T47D (cell line): Measurements from ENCODE around the gene PKP3.
"Not testable (repeated sequence)": the region's sequence is repeated elsewhere in the genome, so short reads cannot be mapped to it uniquely, and the experiment has no call there.

Source experiments
- DNase-seq, 2 experiments: peaks; one replicate each; pipeline versions ENCODE4 v3.0.0 to v3.0.0-alpha.2; 2011 to 2012; ENCODE audit warnings: low read depth in 1 of 2, low spot score in 1 of 2
- JUND ChIP-seq: IDR thresholded peaks from 2 replicates; pipeline ENCODE4 v1.6.1; 2012; ENCODE audit warnings: low read depth
- in situ Hi-C: cut with HindIII; loops from 2 replicates; pipeline ENCODE4 v1.10.0; 2016; ENCODE audit warnings: low sequenced_read_pairs, low pct_unique_long_range_greater_than_20kb

PKP3 gene

GRCh38 chr11:407651-408123, 13.7 kb downstream of the PKP3 start:
- TF ChIP-seq JUND: no peak
- no peak for DNase-seq
- in situ Hi-C loops: no loop called here

- no peak for DNase-seq
- in situ Hi-C loops: no loop called here
- no peak for TF ChIP-seq JUND
Observed at GRCh38 chr11:408154-409007, 14.4 kb downstream of the PKP3 start.

DNA sequence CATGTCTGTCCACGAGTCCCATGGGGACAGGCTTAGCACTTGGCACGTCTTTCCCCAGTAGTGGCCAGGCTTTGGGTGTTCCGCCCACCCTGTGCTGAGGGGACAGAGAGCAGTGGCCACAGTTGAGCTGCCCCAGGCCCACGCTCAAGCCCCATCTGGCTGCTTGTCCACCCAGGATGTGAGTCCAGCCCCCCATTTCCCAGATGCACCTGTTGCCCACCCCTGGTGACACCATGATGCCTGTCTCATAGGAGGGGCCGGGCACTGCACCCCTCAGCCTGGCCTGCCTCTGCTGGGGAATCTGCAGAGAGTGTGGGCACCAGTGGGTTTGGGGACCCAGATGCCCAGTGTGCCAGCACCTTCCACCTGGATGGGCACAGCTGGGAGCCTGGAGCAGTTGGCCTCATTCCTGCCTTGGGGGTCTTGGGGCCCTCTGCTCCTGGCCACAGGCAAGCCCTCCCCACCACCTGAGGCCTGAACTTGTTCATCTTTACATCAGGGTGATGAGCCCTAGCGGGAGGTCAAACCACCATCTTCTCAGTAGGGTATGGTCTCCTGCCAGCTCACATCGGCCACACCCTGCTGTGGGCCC, 15.1 kb downstream of the PKP3 start:
- in situ Hi-C loops: no loop called here
- no peak for DNase-seq
- no peak for TF ChIP-seq JUND

GRCh38 chr11:409600-410483, 15.8 kb downstream of the PKP3 start:
- peak in 1 of 2 experiments; percentile 45 for DNase-seq
- in situ Hi-C loops: no loop called here
- TF ChIP-seq JUND: no peak

DNA sequence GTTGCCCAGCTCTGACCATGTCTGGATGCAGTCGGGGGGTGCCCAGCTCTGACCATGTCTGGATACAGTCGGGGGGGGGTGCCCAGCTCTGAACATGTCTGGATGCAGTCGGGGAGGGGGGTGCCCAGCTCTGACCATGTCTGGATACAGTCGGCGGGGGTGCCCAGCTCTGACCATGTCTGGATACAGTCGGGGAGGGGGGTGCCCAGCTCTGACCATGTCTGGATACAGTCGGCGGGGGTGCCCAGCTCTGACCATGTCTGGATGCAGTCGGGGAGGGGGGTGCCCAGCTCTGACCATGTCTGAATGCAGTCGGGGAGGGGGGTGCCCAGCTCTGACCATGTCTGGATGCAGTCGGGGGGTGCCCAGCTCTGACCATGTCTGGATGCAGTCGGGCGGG, 16.7 kb downstream of the PKP3 start:
- DNase-seq, in situ Hi-C loops: not testable (repeated sequence)

DNA sequence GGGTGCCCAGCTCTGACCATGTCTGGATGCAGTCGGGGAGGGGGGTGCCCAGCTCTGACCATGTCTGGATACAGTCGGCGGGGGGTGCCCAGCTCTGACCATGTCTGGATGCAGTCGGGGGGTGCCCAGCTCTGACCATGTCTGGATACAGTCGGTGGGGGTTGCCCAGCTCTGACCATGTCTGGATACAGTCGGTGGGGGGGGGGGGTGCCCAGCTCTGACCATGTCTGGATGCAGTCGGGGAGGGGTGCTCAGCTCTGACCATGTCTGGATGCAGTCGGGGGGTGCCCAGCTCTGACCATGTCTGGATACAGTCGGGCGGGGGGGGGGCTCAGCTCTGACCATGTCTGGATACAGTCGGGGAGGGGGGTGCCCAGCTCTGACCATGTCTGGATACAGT, 17.5 kb downstream of the PKP3 start:
- in situ Hi-C loops, DNase-seq: not testable (repeated sequence)

DNA sequence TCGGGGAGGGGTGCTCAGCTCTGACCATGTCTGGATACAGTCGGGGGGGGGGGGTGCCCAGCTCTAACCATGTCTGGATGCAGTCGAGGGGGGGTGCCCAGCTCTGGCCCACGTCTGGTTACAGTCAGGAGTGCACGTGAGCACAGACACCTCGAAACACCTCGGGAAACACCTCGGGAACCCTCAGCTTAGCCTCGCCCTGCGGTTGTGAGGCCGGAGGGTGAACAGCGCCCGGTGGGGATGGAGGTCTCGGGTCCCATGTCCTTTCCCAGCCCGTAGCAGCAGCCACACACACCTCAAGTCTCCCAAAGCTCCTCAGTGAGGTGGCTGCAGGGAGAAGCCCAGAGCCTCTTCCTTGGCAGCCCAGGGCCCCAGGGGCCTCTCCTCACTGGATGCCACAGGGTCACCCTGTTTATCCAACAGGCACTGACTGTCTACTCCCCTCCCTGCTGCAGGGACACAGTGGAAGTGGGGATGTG, 18.7 kb downstream of the PKP3 start:
- TF ChIP-seq JUND: no peak
- in situ Hi-C loops: no loop called here
- no peak for DNase-seq

DNA sequence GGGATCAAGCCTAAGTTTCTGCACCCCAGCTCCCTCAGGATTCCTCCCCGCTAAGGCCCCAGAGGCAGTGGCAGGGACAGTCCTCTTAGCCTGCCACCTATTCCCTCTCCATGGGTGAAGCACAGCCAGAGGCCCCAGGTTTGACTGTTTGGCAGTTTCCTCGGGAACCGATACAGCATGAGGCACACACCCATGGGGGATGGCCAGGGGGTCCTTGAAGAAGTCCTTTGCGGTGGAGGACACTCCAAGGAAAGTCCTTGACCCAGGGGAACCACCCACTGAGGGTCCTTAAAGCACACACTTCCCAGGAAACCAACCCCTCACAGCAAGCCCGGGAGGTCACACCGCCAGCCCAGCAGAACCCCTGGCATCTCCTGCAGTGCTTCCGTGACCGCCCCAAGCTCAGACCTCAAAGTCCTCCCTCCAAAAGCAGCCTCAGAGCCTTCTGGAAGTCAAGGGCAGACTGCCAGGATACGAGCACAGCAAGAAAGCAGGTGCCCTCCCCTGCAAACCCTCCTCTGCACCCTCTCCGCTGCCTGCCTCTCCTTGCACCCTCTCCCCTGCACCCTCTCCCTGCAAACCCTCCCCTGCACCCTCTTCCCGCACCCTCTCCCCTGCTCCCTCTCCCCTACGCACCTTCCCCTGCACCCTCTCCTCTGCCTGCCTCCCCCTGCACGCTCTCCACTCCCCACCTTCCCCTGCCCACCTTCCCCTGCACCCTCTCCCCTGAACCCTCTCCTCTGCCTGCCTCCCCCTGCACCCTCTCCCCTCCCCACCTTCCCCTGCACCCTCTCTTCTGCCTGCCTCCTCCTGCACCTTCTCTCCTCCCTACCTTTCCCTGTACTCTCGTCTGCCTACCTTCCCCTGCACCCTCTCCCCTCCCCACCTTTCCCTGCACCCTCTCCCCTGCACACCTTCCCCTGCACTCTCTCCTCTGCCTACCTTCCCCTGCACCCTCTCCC, 19.4 kb downstream of the PKP3 start:
- no peak for DNase-seq
- no peak for TF ChIP-seq JUND
- in situ Hi-C loops: no loop called here

DNA sequence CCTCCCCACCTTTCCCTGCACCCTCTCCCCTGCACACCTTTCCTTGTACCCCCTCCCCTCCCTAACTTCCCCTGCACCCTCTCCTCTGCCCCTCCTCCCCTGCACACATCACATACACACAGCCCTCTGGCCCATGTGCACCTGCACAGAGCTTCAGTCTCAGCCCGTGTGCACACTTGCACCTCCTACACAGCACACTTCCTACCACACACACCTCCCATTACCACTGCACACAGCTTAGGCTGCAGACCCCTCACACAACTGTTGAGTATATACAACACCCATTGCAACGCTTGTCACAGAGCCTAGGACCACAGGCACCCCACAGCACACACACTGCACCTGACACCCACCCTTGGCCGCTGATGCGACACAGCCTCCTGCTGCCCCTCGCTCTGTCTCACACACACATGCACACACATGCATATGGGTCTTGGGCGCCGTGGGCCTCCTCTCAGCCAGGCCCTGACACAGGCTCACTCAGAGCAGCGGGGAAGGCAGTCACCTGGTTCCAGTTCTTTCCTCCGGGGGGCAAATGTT, 20.4 kb downstream of the PKP3 start:
- in situ Hi-C loops: no loop called here
- no peak for DNase-seq
- no peak for TF ChIP-seq JUND

- TF ChIP-seq JUND: no peak
- in situ Hi-C loops: no loop called here
Observed at GRCh38 chr11:415640-416041, 21.6 kb downstream of the PKP3 start.

DNA sequence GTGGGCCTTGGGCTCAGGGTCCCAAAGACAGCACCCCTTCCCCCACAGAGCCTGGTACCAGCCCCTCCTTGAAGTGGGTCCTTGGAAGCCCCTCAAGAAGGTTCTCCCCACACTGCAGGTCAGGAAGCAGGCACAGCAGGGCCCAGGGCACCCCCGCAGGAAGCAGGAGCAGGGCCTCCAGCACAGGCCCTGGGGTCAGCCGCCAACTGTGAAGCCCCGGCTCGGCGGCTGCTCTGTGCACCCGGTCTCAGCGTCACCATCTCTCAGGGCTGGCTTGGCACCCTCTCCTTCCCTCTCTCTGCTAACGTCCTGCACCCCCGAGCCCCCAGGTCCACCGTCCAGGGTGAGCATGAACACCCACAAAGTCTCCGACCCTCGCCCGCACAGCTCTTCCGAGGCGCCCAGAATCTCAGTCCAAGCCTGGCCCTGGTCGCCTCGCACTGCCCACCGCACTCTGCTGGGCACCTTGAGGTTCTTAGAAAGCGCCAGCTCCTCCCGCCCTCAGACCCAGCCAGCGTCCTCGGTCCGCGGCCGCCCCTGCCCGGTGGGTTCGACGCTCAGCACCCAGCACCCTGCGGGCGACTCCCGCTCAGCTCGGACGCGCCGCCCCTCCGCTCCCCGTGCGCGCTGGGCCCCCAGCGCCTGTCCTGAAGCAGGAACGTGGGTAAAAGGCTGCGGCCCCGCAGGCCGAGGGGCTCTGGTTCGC, 22.2 kb downstream of the PKP3 start:
- in situ Hi-C loops: no loop called here
- DNase-seq: peak in 1 of 2 experiments; percentile 26
- no peak for TF ChIP-seq JUND

More at GRCh38 chr11:415640-416041, 21.6 kb downstream of the PKP3 start:
- no peak for DNase-seq
